Keratinocyte (primary cell): ENCODE measurements around the gene SULT2B1.
A peak's percentile ranks its signal among the peaks of the same experiment; 100 is the strongest.

Experiments
- CTCF ChIP-seq, 3 experiments: IDR thresholded peaks in 1 of 3; conservative IDR thresholded peaks in 1 of 3; optimal IDR thresholded peaks in 1 of 3; 2 replicates in 2 of 3; 3 replicates in 1 of 3; pipeline versions ENCODE3 to v1.5.1; 2011; ENCODE audit warnings: low read length in 3 of 3, mild to moderate bottlenecking in 3 of 3, moderate library complexity in 2 of 3, control low read depth in 1 of 3, inconsistent platforms in 1 of 3; ENCODE audit not compliant: insufficient read depth in 2 of 3; ENCODE audit errors: extremely low read depth in 1 of 3
- EZH2 ChIP-seq: IDR thresholded peaks from one replicate; pipeline ENCODE4 v1.6.1; 2012; ENCODE audit warnings: inconsistent platforms, mild to moderate bottlenecking, low read length, moderate library complexity

GRCh38 chr19:48646001-48646721 is 94.2 kb downstream of the SULT2B1 start, which contains the start of gene CA11:
- TF ChIP-seq CTCF (optimal IDR thresholded peaks at IDR 0.05 in 1 of 3, IDR thresholded peaks at IDR 0.05 in 1 of 3, conservative IDR thresholded peaks at IDR 0.05 in 1 of 3; ENCODE audit: extremely low read depth in 1 of 3, insufficient read depth in 2 of 3, low read length in 3 of 3) (peak; percentile 54 to 96 (median 91)), EZH2 (no peak)
